Loucy (cell line): Measurements from ENCODE around the gene SENP3.

Experiments used
- H2AFZ ChIP-seq: fragments of 200-600 bp; sonication (generic); 2 replicates; pipeline ENCODE4 v1.6.0; 2016; ENCODE audit warnings: antibody characterized with exemption, mild to moderate bottlenecking, low read length, moderate library complexity
- H3F3A ChIP-seq: fragments of 200-600 bp; 2 replicates; pipeline ENCODE4 v1.6.0; 2016; ENCODE audit warnings: antibody characterized with exemption, low read depth, mild to moderate bottlenecking
- H3K27me3 ChIP-seq: fragments of 200-600 bp; sonication (generic); 2 replicates; pipeline ENCODE4 v1.6.1; 2014; ENCODE audit warnings: low read length, mild to moderate bottlenecking; ENCODE audit not compliant: insufficient read depth, poor library complexity, severe bottlenecking
- H3K36me3 ChIP-seq: fragments of 200-600 bp; sonication (generic); 2 replicates; pipeline ENCODE4 v1.6.1; 2016; ENCODE audit warnings: low read length; ENCODE audit not compliant: insufficient read depth
- H3K4me1 ChIP-seq: fragments of 200-600 bp; sonication (generic); 2 replicates; pipeline ENCODE4 v1.5.1; 2014; ENCODE audit warnings: low read length, mild to moderate bottlenecking; ENCODE audit not compliant: insufficient read depth, poor library complexity, severe bottlenecking
- H3K4me2 ChIP-seq: fragments of 200-600 bp; sonication (generic); 2 replicates; pipeline ENCODE4 v1.6.0; 2014; ENCODE audit warnings: antibody characterized with exemption, low read length, low read depth, mild to moderate bottlenecking; ENCODE audit not compliant: poor library complexity, severe bottlenecking
- H3K4me3 ChIP-seq: fragments of 200-600 bp; sonication (generic); 2 replicates; pipeline ENCODE4 v1.5.1; 2014; ENCODE audit warnings: low read length, mild to moderate bottlenecking, mixed read lengths; ENCODE audit not compliant: poor library complexity, severe bottlenecking
- H3K79me2 ChIP-seq: fragments of 200-600 bp; sonication (generic); 2 replicates; pipeline ENCODE4 v1.6.1; 2014; ENCODE audit warnings: low read length; ENCODE audit not compliant: insufficient read depth
- H3K9ac ChIP-seq: fragments of 200-600 bp; sonication (generic); 2 replicates; pipeline ENCODE4 v1.6.0; 2014; ENCODE audit warnings: mild to moderate bottlenecking, low read depth, low read length, moderate library complexity; ENCODE audit not compliant: poor library complexity, severe bottlenecking
- H3K9me2 ChIP-seq: fragments of 200-600 bp; sonication (generic); replicated peaks from 2 replicates; pipeline ENCODE4 v1.6.1; 2016; ENCODE audit warnings: low read depth, low read length, mixed read lengths
- H3K9me3 ChIP-seq: fragments of 200-600 bp; sonication (generic); 2 replicates; pipeline ENCODE4 v1.6.1; 2014; ENCODE audit warnings: mild to moderate bottlenecking, antibody characterized with exemption, low read length, low read depth; ENCODE audit not compliant: insufficient read depth
- H4K20me1 ChIP-seq: fragments of 200-600 bp; sonication (generic); 2 replicates; pipeline ENCODE4 v1.6.0; 2014; ENCODE audit warnings: antibody characterized with exemption, low read length, mild to moderate bottlenecking; ENCODE audit not compliant: insufficient read depth, poor library complexity, severe bottlenecking
- EZH2phosphoT487 ChIP-seq: fragments of 200-600 bp; IDR thresholded peaks from 2 replicates; pipeline ENCODE4 v1.6.1; 2018; ENCODE audit warnings: antibody characterized with exemption, mild to moderate bottlenecking, moderate library complexity, borderline replicate concordance
- TF ChIP-seq, protein P1 (sequence below): fragments of 200-600 bp; sonication (generic); conservative IDR thresholded peaks from 2 replicates; pipeline ENCODE4 v1.5.1; 2014; ENCODE audit warnings: mild to moderate bottlenecking, antibody characterized with exemption, low read length

Gene SENP3

DNA sequence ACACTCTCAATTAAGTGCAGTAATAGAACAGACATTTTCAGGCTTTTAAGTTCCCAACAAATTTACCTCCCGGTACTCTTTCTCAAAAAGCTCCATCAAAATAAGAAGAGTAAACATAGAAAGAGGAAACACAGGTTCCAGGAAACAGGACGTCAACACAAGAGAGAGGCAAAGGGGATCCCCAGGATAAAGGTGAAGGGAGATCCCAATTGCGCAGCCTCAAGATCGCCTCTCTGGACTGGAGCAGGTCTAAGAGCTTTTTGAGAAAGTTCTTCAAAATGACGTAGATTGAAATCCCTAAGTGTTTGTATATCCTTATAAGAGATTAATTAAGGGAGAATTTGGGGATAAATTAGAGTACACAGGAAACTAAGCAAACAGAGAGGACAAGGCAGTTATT, 56.9 kb downstream of the SENP3 start:
- H3K4me2 ChIP-seq: no peak overlapping the region
- H3K9me3 ChIP-seq: no peaks in the 10 kb centered on the region
- no peaks in the 10 kb centered on the region for H3K36me3 ChIP-seq

GRCh38 chr17:7620835-7621234, 59.1 kb downstream of the SENP3 start:
- no peak overlapping the region for H3K4me3 ChIP-seq
- TF ChIP-seq, protein P1, sequence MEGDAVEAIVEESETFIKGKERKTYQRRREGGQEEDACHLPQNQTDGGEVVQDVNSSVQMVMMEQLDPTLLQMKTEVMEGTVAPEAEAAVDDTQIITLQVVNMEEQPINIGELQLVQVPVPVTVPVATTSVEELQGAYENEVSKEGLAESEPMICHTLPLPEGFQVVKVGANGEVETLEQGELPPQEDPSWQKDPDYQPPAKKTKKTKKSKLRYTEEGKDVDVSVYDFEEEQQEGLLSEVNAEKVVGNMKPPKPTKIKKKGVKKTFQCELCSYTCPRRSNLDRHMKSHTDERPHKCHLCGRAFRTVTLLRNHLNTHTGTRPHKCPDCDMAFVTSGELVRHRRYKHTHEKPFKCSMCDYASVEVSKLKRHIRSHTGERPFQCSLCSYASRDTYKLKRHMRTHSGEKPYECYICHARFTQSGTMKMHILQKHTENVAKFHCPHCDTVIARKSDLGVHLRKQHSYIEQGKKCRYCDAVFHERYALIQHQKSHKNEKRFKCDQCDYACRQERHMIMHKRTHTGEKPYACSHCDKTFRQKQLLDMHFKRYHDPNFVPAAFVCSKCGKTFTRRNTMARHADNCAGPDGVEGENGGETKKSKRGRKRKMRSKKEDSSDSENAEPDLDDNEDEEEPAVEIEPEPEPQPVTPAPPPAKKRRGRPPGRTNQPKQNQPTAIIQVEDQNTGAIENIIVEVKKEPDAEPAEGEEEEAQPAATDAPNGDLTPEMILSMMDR: no peak
- no peak for TF ChIP-seq EZH2phosphoT487
- no peaks in the 10 kb centered on the region for H3K4me1 ChIP-seq
- H3K4me2 ChIP-seq: no peak overlapping the region
- H3K27me3 ChIP-seq: no peaks in the 10 kb centered on the region
- H4K20me1 ChIP-seq: no peaks in the 10 kb centered on the region
- H2AFZ ChIP-seq: no peak overlapping the region
- no peaks in the 10 kb centered on the region for H3K9me2 ChIP-seq
- no peaks in the 10 kb centered on the region for H3K9me3 ChIP-seq
- no peaks in the 10 kb centered on the region for H3F3A ChIP-seq
- H3K36me3 ChIP-seq: no peaks in the 10 kb centered on the region
- H3K9ac ChIP-seq: no peak overlapping the region
- H3K79me2 ChIP-seq: no peaks in the 10 kb centered on the region

More for the DNA sequence above, 56.9 kb downstream of the SENP3 start:
- H3K4me3 ChIP-seq: no peak overlapping the region
- no peak overlapping the region for H2AFZ ChIP-seq
- peaks cover 8% of the 10 kb centered on the region for H4K20me1 ChIP-seq
- H3K9ac ChIP-seq: no peak overlapping the region
- TF ChIP-seq EZH2phosphoT487: no peak
- TF ChIP-seq, protein P1: no peak
- H3F3A ChIP-seq: no peaks in the 10 kb centered on the region
- H3K9me2 ChIP-seq: no peaks in the 10 kb centered on the region
- H3K27me3 ChIP-seq: no peaks in the 10 kb centered on the region
- H3K79me2 ChIP-seq: peaks cover 8% of the 10 kb centered on the region
- H3K4me1 ChIP-seq: peaks cover 6% of the 10 kb centered on the region
